HG02943 (cell line): ENCODE results near the gene HLA-DQB2.
"Not testable (repeated sequence)": the region's sequence is repeated elsewhere in the genome, so short reads cannot be mapped to it uniquely, and the experiment has no call there.

Source experiments
- ATAC-seq: cut with Tn5 transposase; IDR thresholded peaks from one replicate; pipeline ENCODE4 v1.9.1; 2021; ENCODE audit warnings: mild to moderate bottlenecking, low read depth, moderate library complexity; ENCODE audit not compliant: unreplicated experiment

HLA-DQB2 gene

GRCh38 chr6:32752580-32752979 is 10.8 kb downstream of the HLA-DQB2 start:
- no peak for ATAC-seq

GRCh38 chr6:32745649-32746048 is 17.7 kb downstream of the HLA-DQB2 start:
- ATAC-seq = not testable (repeated sequence)

GRCh38 chr6:32744776-32745175 is 18.6 kb downstream of the HLA-DQB2 start:
- no peak for ATAC-seq

- no peak for ATAC-seq
Measured at GRCh38 chr6:32742374-32742773, 21.0 kb downstream of the HLA-DQB2 start.

- no peak for ATAC-seq
Measured at GRCh38 chr6:32741031-32741960, 22.0 kb downstream of the HLA-DQB2 start, which contains the start of gene HLA-DQA2. Gene HLA-DQA2 (plus strand): TSS chr6:32741391. CDS start chr6:32741444, 53 bp downstream.

GRCh38 chr6:32738126-32738525 is 25.2 kb downstream of the HLA-DQB2 start:
- no peak for ATAC-seq

GRCh38 chr6:32718879-32719278 is 44.5 kb downstream of the HLA-DQB2 start:
- no peak for ATAC-seq

- ATAC-seq = no peak
Measured at GRCh38 chr6:32716396-32716795, 46.9 kb downstream of the HLA-DQB2 start.

- ATAC-seq = no peak
Measured at GRCh38 chr6:32713241-32713640, 50.1 kb downstream of the HLA-DQB2 start.

GRCh38 chr6:32709625-32710024 is 53.7 kb downstream of the HLA-DQB2 start:
- no peak for ATAC-seq
